ENCODE results near the gene LDB1.

DNA sequence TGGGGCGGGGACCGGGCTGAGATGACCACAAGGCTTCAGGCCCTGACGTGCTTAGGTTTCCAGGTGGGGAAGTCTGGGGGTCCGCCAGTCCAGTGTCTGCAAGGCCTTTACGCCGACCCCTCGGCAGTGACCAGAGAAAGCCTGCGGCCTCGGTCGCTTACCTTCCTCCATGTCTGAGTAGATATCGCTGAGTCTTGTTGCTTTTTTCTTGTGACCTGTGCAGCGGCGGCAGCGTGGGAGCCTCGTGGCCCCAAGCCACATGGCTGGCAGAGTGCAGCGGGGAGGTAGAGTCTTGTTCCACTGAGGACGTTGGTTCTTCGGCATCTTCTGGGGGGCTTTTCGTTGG, 32.4 kb upstream of the LDB1 start:
- TF ChIP-seq, protein P1, sequence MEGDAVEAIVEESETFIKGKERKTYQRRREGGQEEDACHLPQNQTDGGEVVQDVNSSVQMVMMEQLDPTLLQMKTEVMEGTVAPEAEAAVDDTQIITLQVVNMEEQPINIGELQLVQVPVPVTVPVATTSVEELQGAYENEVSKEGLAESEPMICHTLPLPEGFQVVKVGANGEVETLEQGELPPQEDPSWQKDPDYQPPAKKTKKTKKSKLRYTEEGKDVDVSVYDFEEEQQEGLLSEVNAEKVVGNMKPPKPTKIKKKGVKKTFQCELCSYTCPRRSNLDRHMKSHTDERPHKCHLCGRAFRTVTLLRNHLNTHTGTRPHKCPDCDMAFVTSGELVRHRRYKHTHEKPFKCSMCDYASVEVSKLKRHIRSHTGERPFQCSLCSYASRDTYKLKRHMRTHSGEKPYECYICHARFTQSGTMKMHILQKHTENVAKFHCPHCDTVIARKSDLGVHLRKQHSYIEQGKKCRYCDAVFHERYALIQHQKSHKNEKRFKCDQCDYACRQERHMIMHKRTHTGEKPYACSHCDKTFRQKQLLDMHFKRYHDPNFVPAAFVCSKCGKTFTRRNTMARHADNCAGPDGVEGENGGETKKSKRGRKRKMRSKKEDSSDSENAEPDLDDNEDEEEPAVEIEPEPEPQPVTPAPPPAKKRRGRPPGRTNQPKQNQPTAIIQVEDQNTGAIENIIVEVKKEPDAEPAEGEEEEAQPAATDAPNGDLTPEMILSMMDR (conservative IDR thresholded peaks at IDR 0.05), result no peak
- TF ChIP-seq ZFX (IDR thresholded peaks at IDR 0.05), result peak; percentile 41; the same call in 1 of the 2 replicates

Measured in C4-2B (cell line).